Kasumi-1 (cell line): ENCODE measurements around the gene PRLH.
A peak's percentile ranks its signal among the peaks of the same experiment; 100 is the strongest.

Experiments
- DNase-seq, 2 experiments: peaks; one replicate each; lab custom pipeline; 2025; lab: John Stamatoyannopoulos, UW

The PRLH gene

GRCh38 chr2:237565974-237566373, 400 bp upstream of the PRLH start:
- DNase-seq, result no peak

GRCh38 chr2:237567276-237568029, 1.1 kb downstream of the PRLH start:
- DNase-seq, result no peak

- DNase-seq, result no peak
Measured at GRCh38 chr2:237568121-237568660, 1.8 kb downstream of the PRLH start.

GRCh38 chr2:237569041-237569440, 2.7 kb downstream of the PRLH start:
- DNase-seq, result no peak

- DNase-seq, result no peak
Measured at GRCh38 chr2:237569896-237570295, 3.5 kb downstream of the PRLH start.

GRCh38 chr2:237570776-237571335, 4.5 kb downstream of the PRLH start:
- no peak for DNase-seq

- no peak for DNase-seq
Measured at GRCh38 chr2:237571551-237571950, 5.2 kb downstream of the PRLH start.

- DNase-seq, result peak; percentile 50 to 60
Measured at GRCh38 chr2:237572021-237572741, 5.8 kb downstream of the PRLH start.

GRCh38 chr2:237572742-237573101, 6.3 kb downstream of the PRLH start:
- DNase-seq, result no peak

GRCh38 chr2:237573721-237574415, 7.5 kb downstream of the PRLH start:
- no peak for DNase-seq

GRCh38 chr2:237574467-237574866, 8.1 kb downstream of the PRLH start:
- no peak for DNase-seq

GRCh38 chr2:237574894-237575868, 8.8 kb downstream of the PRLH start:
- no peak for DNase-seq

GRCh38 chr2:237575869-237576862, 9.8 kb downstream of the PRLH start:
- DNase-seq, result no peak

GRCh38 chr2:237576974-237577373, 10.6 kb downstream of the PRLH start:
- no peak for DNase-seq

- no peak for DNase-seq
Measured at GRCh38 chr2:237577458-237577857, 11.1 kb downstream of the PRLH start.

- no peak for DNase-seq
Measured at GRCh38 chr2:237577956-237578870, 11.8 kb downstream of the PRLH start.

GRCh38 chr2:237581326-237581725, 15.0 kb downstream of the PRLH start:
- no peak for DNase-seq
